Heart right ventricle (tissue), 16 donors: Measurements from ENCODE around the gene CCL5. TPM values are rescaled to one million over a fixed set of nuclear protein-coding genes. Genes with fewer than 3 reads are reported as not detected.

Source experiments
- ATAC-seq, 8 donors: fragments of 200-7000 bp; cut with Tn5 transposase; one replicate each; pipeline ENCODE4 v1.9.1; 2020; ENCODE audit warnings: mild to moderate bottlenecking in 8 of 8, moderate library complexity in 8 of 8, moderate number of reproducible peaks in 1 of 8
- DNase-seq, 2 donors: peaks; one replicate each; pipeline ENCODE4 v3.0.0-alpha.2; 2020
- H3K27ac ChIP-seq, 10 donors: fragments of 200-600 bp; sonication (generic) in 2 of 10; one replicate each; pipeline versions ENCODE4 v1.5.0 to v1.8.0; 2020 to 2022; ENCODE audit warnings: mild to moderate bottlenecking in 3 of 10
- H3K27me3 ChIP-seq, 7 donors: fragments of 200-600 bp; one replicate each; pipeline ENCODE4 v1.8.0; 2021 to 2022; ENCODE audit warnings: mild to moderate bottlenecking in 2 of 7
- H3K36me3 ChIP-seq, 9 donors: fragments of 200-600 bp; sonication (generic) in 1 of 9; one replicate each; pipeline versions ENCODE4 v1.5.0 to v1.8.0; 2020 to 2022; ENCODE audit warnings: mild to moderate bottlenecking in 2 of 9
- H3K4me1 ChIP-seq, 9 donors: fragments of 200-600 bp; sonication (generic) in 1 of 9; one replicate each; pipeline versions ENCODE4 v1.5.0 to v1.8.0; 2020 to 2022; ENCODE audit warnings: mild to moderate bottlenecking in 4 of 9
- H3K4me3 ChIP-seq, 10 donors: fragments of 200-600 bp; sonication (generic) in 2 of 10; one replicate each; pipeline versions ENCODE4 v1.5.0 to v1.8.0; 2020 to 2022; ENCODE audit warnings: mild to moderate bottlenecking in 7 of 10, moderate library complexity in 2 of 10
- H3K9me3 ChIP-seq, 11 donors: fragments of 200-600 bp in 10 of 11; sonication (generic) in 2 of 11; one replicate each; pipeline versions ENCODE4 v1.5.0 to v1.8.0; 2013 to 2022; ENCODE audit warnings: mild to moderate bottlenecking in 2 of 11, control low read depth in 1 of 11, moderate library complexity in 1 of 11
- WGBS, 2 donors: extraction: QIAGEN DNeasy Blood & Tissue Kit; methylation state at CpG; one replicate each; pipeline ENCODE4 v1.1.7; 2013; ENCODE audit warnings: inconsistent platforms in 1 of 2; 5-methylcytosine and 5-hydroxymethylcytosine counted together
- intact Hi-C, 10 donors: fragments of 100-400 bp; cut with DNase I; formaldehyde crosslinking; loops; one replicate each; pipeline versions ENCODE4 v1.11.1 to v1.14.2; 2022
- polyA plus RNA-seq, 2 donors: library from polyadenylated mRNA; stranded (reverse); fragments of 200-250 nt; gene quantifications; one replicate each; pipeline ENCODE4 v1.2.3, GENCODE V29; 2013
- total RNA-seq, 10 donors: library from RNA; stranded (reverse); fragmentation: NEBNext Ultra II Directional in 3 of 10; extraction: Animal tissue kit (Norgen Biotek cat#: 25700) in 3 of 10; gene quantifications; one replicate each; pipeline versions ENCODE4 v1.2.1 to v1.2.4, GENCODE V29; 2021 to 2023
- TF ChIP-seq, protein P1 (sequence below), 9 donors: fragments of 200-600 bp; sonication (generic) in 2 of 9; IDR thresholded peaks; one replicate each; pipeline versions ENCODE4 v1.5.0 to v1.8.0; 2021 to 2022; ENCODE audit warnings: antibody characterized with exemption in 9 of 9, mild to moderate bottlenecking in 5 of 9, moderate library complexity in 1 of 9
- donor health status: Arrhythmogenic right ventricular cardiomyopathy.
- donor health status: ischemic (EF 13 %, LVEDD 7.1; RV severe dilation, severe dysfunction).
- donor health status: healthy with polysubstance abuse.
- donor health status: DM: no; HTN: yes; CAD: no.
- donor health status: DM: no; HTN: no; CAD: no.
- donor health status: ischemic (EF 25% LVEDD 6.9; RV normal size, moderate dysfunction).
- donor health status: ischemic (EF 25% LVEDD 5.7; RV mildly dilated, moderate dysfunction).
- donor health status: healthy.
- donor health status: DM: yes; HTN: yes; CAD: no.
- donor health status: Ischemic cardiomyopathy.
- donor health status: ischemic (EF 35%, LVEDD 5.7; RV mildly dilated, moderate dysfunction).
- donor health status: nonischemic (EF 11% LVEDD 7.7; RV severe dilation, severe dysfunction).
- donor health status: DM: yes; HTN: yes; CAD: no.
- donor health status: PGD.
- donor health status: ischemic (EF 29% LVEDD 5.4; RV normal size, mild dysfunction).
- donor health status: nonischemic (EF 23%, LVEDD 6.1; RV moderate dilation, normal function).

Gene CCL5
- total and polyA plus RNA-seq, 12 donors: 0.47 to 29.8 (median 1.4) TPM

DNA sequence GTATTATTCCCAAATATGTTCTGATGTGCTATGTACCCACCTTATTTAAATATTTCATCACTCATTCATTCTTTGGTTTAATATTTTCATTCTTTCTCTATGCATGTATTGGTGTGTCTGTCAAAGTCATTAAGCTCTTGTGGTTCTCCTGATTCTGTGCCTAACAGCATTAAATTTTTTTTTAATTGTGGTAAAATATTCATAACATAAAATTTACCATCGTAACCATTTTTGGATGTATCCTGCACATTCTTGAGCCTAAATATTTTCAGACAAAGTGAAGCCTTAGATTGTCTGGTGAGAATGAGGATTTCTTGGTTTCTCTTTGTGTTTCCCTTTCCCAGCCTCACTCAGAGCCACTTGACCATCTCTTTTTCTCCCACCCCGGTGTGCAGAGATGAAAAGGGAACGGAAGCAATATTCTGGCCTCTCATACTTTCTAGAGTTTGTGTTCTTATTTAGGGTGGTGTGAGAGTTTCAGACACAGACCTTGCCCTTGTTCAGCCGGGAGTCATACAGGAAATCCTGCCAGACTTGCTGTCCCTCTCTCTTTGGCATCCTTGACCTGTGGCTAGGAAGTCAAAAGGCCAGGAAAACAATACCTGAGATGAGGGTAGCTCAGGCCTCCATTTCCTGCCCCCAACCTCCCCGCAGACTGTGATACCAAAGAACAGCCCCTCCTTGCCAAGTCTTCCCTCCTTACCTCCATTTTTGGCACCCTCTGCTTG lies 4.9 kb downstream of the CCL5 start:
- Histone ChIP-seq H3K4me1 (peaks cover 0 to 29% (median 0%) of the 10 kb centered on the region in 9 donors), H3K4me3 (peak overlapping the region in 1 of 10 donors; percentile 49), H3K27me3 (no peaks in the 10 kb centered on the region), H3K9me3 (no peaks in the 10 kb centered on the region), H3K36me3 (no peaks in the 10 kb centered on the region), H3K27ac (peak overlapping the region in 2 of 10 donors; percentile 22 to 64)
- peak in 4 of 8 donors; percentile 29 to 60 (median 35) for ATAC-seq
- intact Hi-C loops: no loop called here
- TF ChIP-seq, protein P1, sequence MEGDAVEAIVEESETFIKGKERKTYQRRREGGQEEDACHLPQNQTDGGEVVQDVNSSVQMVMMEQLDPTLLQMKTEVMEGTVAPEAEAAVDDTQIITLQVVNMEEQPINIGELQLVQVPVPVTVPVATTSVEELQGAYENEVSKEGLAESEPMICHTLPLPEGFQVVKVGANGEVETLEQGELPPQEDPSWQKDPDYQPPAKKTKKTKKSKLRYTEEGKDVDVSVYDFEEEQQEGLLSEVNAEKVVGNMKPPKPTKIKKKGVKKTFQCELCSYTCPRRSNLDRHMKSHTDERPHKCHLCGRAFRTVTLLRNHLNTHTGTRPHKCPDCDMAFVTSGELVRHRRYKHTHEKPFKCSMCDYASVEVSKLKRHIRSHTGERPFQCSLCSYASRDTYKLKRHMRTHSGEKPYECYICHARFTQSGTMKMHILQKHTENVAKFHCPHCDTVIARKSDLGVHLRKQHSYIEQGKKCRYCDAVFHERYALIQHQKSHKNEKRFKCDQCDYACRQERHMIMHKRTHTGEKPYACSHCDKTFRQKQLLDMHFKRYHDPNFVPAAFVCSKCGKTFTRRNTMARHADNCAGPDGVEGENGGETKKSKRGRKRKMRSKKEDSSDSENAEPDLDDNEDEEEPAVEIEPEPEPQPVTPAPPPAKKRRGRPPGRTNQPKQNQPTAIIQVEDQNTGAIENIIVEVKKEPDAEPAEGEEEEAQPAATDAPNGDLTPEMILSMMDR (IDR thresholded peaks at IDR 0.05): no peak
- WGBS, 2 donors: 52 to 61% methylated on average over 5 of the region's 5 CpGs
- DNase-seq: no peak

DNA sequence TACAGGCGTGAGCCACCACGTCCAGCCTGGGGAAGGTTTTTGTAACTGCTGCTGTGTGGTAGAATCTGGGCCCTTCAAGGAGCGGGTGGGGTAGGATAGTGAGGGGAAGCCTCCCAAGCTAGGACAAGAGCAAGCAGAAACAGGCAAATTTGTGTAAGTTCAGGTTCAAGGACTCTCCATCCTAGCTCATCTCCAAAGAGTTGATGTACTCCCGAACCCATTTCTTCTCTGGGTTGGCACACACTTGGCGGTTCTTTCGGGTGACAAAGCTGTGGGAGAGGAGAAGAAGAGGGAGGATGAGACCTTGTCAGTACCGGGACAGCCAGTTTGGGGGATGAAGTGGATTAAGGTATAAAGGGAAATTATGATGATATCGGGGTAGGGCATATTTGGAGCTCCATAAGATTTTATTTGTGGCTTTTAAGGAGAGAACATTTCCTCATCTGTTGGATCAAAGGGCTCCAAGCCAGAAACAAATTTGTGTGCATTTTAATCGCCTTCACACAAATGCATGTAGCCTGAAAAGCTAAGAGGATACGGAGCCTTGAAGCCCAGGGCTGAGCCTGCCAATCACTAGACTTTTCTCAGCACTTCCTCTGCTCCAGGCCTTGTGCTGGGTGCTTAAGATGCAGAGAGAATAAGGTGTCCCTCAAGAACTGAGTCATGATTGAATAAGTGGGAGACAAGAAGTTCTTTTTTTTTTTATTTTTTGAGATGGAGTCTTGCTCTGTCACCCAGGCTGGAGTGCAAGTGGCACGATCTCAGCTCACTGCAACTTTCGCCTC lies 7.8 kb downstream of the CCL5 start:
- H3K4me3 ChIP-seq: no peak overlapping the region
- DNase-seq: no peak
- no peak overlapping the region for H3K27ac ChIP-seq
- intact Hi-C loops: no loop called here
- H3K9me3 ChIP-seq: no peaks in the 10 kb centered on the region
- H3K4me1 ChIP-seq: peaks cover 0 to 21% (median 0%) of the 10 kb centered on the region in 9 donors
- TF ChIP-seq, protein P1 (IDR thresholded peaks at IDR 0.05): no peak
- no peaks in the 10 kb centered on the region for H3K27me3 ChIP-seq
- 93 to 97% methylated on average over 12 of the region's 12 CpGs for WGBS, 2 donors
- ATAC-seq: no peak
- no peaks in the 10 kb centered on the region for H3K36me3 ChIP-seq

DNA sequence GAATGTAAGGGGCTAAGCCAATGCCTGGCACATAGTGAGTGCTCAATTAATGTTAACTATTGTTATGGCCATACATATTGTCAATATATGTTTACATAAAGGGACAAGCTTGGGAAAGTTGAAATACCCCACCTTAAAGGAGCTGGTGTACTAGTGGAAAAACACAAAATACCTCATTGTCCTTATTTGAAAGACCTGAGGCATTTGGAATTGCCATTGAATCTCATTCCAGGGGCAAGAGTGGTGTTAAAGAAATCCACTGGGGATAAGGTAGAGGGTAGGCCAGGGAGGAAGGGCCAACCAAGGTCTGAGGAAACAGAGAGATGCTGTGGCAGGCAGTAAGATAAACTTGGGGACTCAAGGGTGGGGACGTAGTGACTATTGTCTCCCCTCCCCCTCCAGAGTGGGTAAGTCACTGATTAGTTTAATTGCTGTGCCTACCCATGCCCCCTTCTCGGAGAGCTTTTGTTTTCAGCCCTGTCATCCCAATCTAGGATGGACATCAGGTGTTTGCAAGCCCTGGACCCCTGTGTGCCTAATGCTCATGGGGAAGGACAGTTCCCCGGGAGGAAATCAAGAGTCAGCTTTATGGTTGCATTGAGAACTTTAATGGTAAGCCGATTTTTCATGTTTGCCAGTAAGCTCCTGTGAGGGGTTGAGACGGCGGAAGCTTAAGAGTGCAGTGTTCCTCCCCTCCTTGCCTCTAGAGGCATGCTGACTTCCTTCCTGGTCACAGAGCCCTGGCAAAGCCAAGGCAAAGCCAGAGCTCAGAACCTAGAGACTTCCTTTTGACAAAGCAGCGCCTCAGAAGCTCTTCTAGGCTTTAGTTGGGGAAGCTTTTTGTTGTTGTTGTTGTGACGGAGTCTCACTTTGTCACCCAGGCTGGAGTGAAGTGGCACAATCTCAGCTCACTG lies 9.0 kb downstream of the CCL5 start:
- H3K9me3 ChIP-seq: no peaks in the 10 kb centered on the region
- no peak overlapping the region for H3K27ac ChIP-seq
- H3K27me3 ChIP-seq: no peaks in the 10 kb centered on the region
- TF ChIP-seq, protein P1 (IDR thresholded peaks at IDR 0.05): peak in 1 of 9 donors; percentile 23
- peak in 5 of 8 donors; percentile 40 to 61 (median 46) for ATAC-seq
- WGBS, 2 donors: 52 to 65% methylated on average over 8 of the region's 8 CpGs
- no peak overlapping the region for H3K4me3 ChIP-seq
- H3K36me3 ChIP-seq: no peaks in the 10 kb centered on the region
- no peak for DNase-seq
- intact Hi-C loops: no loop called here
- peaks cover 0 to 28% (median 5%) of the 10 kb centered on the region in 9 donors for H3K4me1 ChIP-seq

DNA sequence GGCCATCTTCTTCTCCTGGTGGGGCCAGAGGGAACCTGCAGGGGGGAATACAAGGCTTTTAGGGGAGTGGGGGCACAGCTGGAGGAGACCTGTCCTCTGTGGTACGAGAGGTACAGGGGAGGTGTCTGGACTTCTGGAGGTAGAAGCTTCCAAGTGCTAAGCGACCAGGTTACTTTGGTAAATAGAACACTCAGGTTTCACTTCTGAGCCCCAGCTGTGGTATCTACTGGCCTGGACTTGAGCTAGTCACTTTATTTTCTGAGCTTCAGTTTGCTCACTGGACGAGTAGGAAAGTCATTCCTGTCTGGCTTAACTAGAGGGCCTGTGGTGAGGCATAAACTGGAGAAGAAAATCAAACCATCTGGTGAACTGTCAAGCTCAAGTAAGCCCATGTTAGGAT lies 11.4 kb downstream of the CCL5 start, which contains the start of gene HEATR9:
HEATR9 (minus strand) TSS at position 155 of the 400 bp plus-strand sequence; CDS start at position 6, 149 bp downstream.
- DNase-seq (no peak), ATAC-seq (no peak)
- no peak within 1 kb of the TSS for H3K4me3 ChIP-seq
- no peaks in the 10 kb centered on the region for H3K27me3 ChIP-seq
- 88 to 92% methylated on average over 3 of the region's 3 CpGs for WGBS, 2 donors
- H3K36me3 ChIP-seq: peaks cover 0 to 3% (median 0%) of the 10 kb centered on the region in 9 donors
- intact Hi-C loops: no loop called here
- no peak within 1 kb of the TSS for H3K27ac ChIP-seq
- no peaks in the 10 kb centered on the region for H3K9me3 ChIP-seq
- TF ChIP-seq, protein P1 (IDR thresholded peaks at IDR 0.05): no peak
- peaks cover 0 to 22% (median 9%) of the 10 kb centered on the region in 9 donors for H3K4me1 ChIP-seq
